H9 (cell line): ENCODE data around the gene HS6ST3. TPM values are rescaled to one million over a fixed set of nuclear protein-coding genes. Genes with fewer than 3 reads are reported as not detected.
A peak's percentile ranks its signal among the peaks of the same experiment; 100 is the strongest.

Experiments
- DNase-seq: peaks from one replicate; pipeline ENCODE4 v3.0.0-alpha.2; 2017
- H2AFZ ChIP-seq: one replicate; pipeline ENCODE4 v1.6.1; 2013; ENCODE audit warnings: mild to moderate bottlenecking, low read length, control low read depth, moderate library complexity
- H2AK5ac ChIP-seq: 2 replicates; pipeline ENCODE4 v1.6.1; 2013; ENCODE audit warnings: low read length, control low read depth, mixed read lengths; ENCODE audit not compliant: insufficient read length
- H2BK120ac ChIP-seq: one replicate; pipeline ENCODE4 v1.6.1; 2013; ENCODE audit warnings: low read depth, mild to moderate bottlenecking, low read length, control low read depth, inconsistent platforms; ENCODE audit not compliant: poor library complexity, severe bottlenecking
- H2BK12ac ChIP-seq: 2 replicates; pipeline ENCODE4 v1.6.1; 2013; ENCODE audit warnings: low read length, control low read depth, mixed read lengths, low read depth; ENCODE audit not compliant: insufficient read length
- H2BK15ac ChIP-seq: 2 replicates; pipeline ENCODE4 v1.6.1; 2013; ENCODE audit warnings: low read depth, low read length, control low read depth
- H2BK20ac ChIP-seq: one replicate; pipeline ENCODE4 v1.6.1; 2013; ENCODE audit warnings: low read depth, mild to moderate bottlenecking, low read length, control low read depth, inconsistent platforms; ENCODE audit not compliant: poor library complexity, severe bottlenecking
- H2BK5ac ChIP-seq: 2 replicates; pipeline ENCODE4 v1.6.1; 2013; ENCODE audit warnings: low read length, control low read depth, mixed read lengths; ENCODE audit not compliant: insufficient read length
- H3K14ac ChIP-seq: 2 replicates; pipeline ENCODE4 v1.6.1; 2013; ENCODE audit warnings: low read length, control low read depth; ENCODE audit not compliant: insufficient read depth
- H3K18ac ChIP-seq: 2 replicates; pipeline ENCODE4 v1.6.1; 2013; ENCODE audit warnings: low read depth, mild to moderate bottlenecking, mixed read lengths, low read length, control low read depth; ENCODE audit not compliant: insufficient read length
- H3K23ac ChIP-seq: 2 replicates; pipeline ENCODE4 v1.6.1; 2013; ENCODE audit warnings: low read length, control low read depth, mixed read lengths, low read depth; ENCODE audit not compliant: insufficient read length
- H3K23me2 ChIP-seq: 2 replicates; pipeline ENCODE4 v1.6.1; 2013; ENCODE audit warnings: low read depth, mild to moderate bottlenecking, mixed read lengths, low read length, control low read depth; ENCODE audit not compliant: insufficient read length, poor library complexity, severe bottlenecking
- H3K27ac ChIP-seq: 2 replicates; pipeline ENCODE4 v1.5.1; 2013; ENCODE audit warnings: low read length, control low read depth, mixed read lengths, low read depth; ENCODE audit not compliant: insufficient read length
- H3K27me3 ChIP-seq: 2 replicates; pipeline ENCODE4 v1.6.1; 2013; ENCODE audit warnings: low read length, control low read depth, inconsistent platforms; ENCODE audit not compliant: insufficient read depth
- H3K4ac ChIP-seq: 2 replicates; pipeline ENCODE4 v1.6.1; 2013; ENCODE audit warnings: low read depth, mild to moderate bottlenecking, control low read depth, inconsistent platforms, low read length, moderate library complexity
- H3K4me1 ChIP-seq: 2 replicates; pipeline ENCODE4 v1.6.1; 2013; ENCODE audit warnings: low read length, control low read depth, inconsistent platforms; ENCODE audit not compliant: insufficient read depth
- H3K4me2 ChIP-seq: 2 replicates; pipeline ENCODE4 v1.6.1; 2013; ENCODE audit warnings: low read length, control low read depth, mixed read lengths; ENCODE audit not compliant: insufficient read length, insufficient read depth
- H3K56ac ChIP-seq: 2 replicates; pipeline ENCODE4 v1.6.1; 2013; ENCODE audit warnings: low read depth, mild to moderate bottlenecking, mixed read lengths, low read length, control low read depth; ENCODE audit not compliant: insufficient read length
- H3K79me1 ChIP-seq: 2 replicates; pipeline ENCODE4 v1.6.1; 2013; ENCODE audit warnings: low read depth, mild to moderate bottlenecking, moderate library complexity, low read length, control low read depth, inconsistent platforms; ENCODE audit not compliant: insufficient read depth, poor library complexity, severe bottlenecking
- H3K79me2 ChIP-seq: 2 replicates; pipeline ENCODE4 v1.6.1; 2013; ENCODE audit warnings: low read length, control low read depth, inconsistent platforms; ENCODE audit not compliant: insufficient read depth
- H3K9ac ChIP-seq: 2 replicates; pipeline ENCODE4 v1.6.1; 2013; ENCODE audit warnings: low read length, control low read depth, mixed read lengths; ENCODE audit not compliant: insufficient read length; ENCODE audit errors: extremely low read depth
- H3K9me3 ChIP-seq: one replicate; pipeline ENCODE4 v1.6.1; 2013; ENCODE audit warnings: low read depth, low read length, inconsistent platforms; ENCODE audit not compliant: control insufficient read depth
- H3T11ph ChIP-seq: one replicate; pipeline ENCODE4 v1.6.1; 2013; ENCODE audit warnings: mild to moderate bottlenecking, low read length, control low read depth, inconsistent platforms
- H4K20me1 ChIP-seq: one replicate; pipeline ENCODE4 v1.6.1; 2013; ENCODE audit not compliant: control insufficient read depth, insufficient read length, insufficient read depth
- H4K5ac ChIP-seq: 2 replicates; pipeline ENCODE4 v1.6.1; 2013; ENCODE audit warnings: low read depth, mild to moderate bottlenecking, mixed read lengths, low read length, control low read depth; ENCODE audit not compliant: insufficient read length
- H4K8ac ChIP-seq: replicated peaks from 2 replicates; pipeline ENCODE4 v1.6.1; 2013; ENCODE audit warnings: low read length, control low read depth, mixed read lengths, low read depth; ENCODE audit not compliant: insufficient read length
- H4K91ac ChIP-seq: 2 replicates; pipeline ENCODE4 v1.6.1; 2013; ENCODE audit warnings: low read depth, mild to moderate bottlenecking, moderate library complexity, mixed read lengths, low read length, control low read depth; ENCODE audit not compliant: insufficient read length
- H3K27ac Mint-ChIP-seq, 3 experiments: 2 replicates in 2 of 3; 3 replicates in 1 of 3; pipeline ENCODE4 v1.8.0; 2020 to 2021; ENCODE audit warnings: mixed read lengths in 3 of 3, mild to moderate bottlenecking in 1 of 3, moderate library complexity in 1 of 3
- H3K27me3 Mint-ChIP-seq: 2 replicates; pipeline ENCODE4 v1.8.0; 2021; ENCODE audit warnings: low read depth, mild to moderate bottlenecking, moderate library complexity, mixed read lengths
- H3K36me3 Mint-ChIP-seq, 3 experiments: 2 replicates in 2 of 3; 3 replicates in 1 of 3; pipeline ENCODE4 v1.8.0; 2020 to 2021; ENCODE audit warnings: low read depth in 3 of 3, mixed read lengths in 3 of 3; ENCODE audit not compliant: insufficient read depth in 1 of 3
- H3K4me1 Mint-ChIP-seq, 2 experiments: 2 replicates each; pipeline ENCODE4 v1.8.0; 2020; ENCODE audit warnings: mixed read lengths in 2 of 2
- H3K4me3 Mint-ChIP-seq, 2 experiments: 2 replicates in 1 of 2; 3 replicates in 1 of 2; pipeline ENCODE4 v1.8.0; 2020 to 2021; ENCODE audit warnings: mild to moderate bottlenecking in 2 of 2, mixed read lengths in 2 of 2, moderate library complexity in 1 of 2
- H3K9me3 Mint-ChIP-seq, 2 experiments: 2 replicates in 1 of 2; 3 replicates in 1 of 2; pipeline ENCODE4 v1.8.0; 2020; ENCODE audit warnings: mild to moderate bottlenecking in 2 of 2, mixed read lengths in 2 of 2, moderate library complexity in 1 of 2
- CTCF ChIP-seq: fragments of 200-600 bp; sonication (generic); conservative IDR thresholded peaks from 3 replicates; pipeline ENCODE4 v1.8.0; 2021; ENCODE audit warnings: antibody characterized with exemption, mild to moderate bottlenecking
- WGBS: extraction: QIAGEN DNeasy Blood & Tissue Kit; methylation state at CpG from one replicate; pipeline ENCODE4 v1.1.7; 2013; ENCODE audit warnings: missing lambda C conversion rate, low lambda C conversion rate, mixed read lengths; ENCODE audit not compliant: insufficient read length; ENCODE audit errors: extremely low coverage; 5-methylcytosine and 5-hydroxymethylcytosine counted together
- total RNA-seq: library from RNA; stranded (reverse); gene quantifications from 2 replicates; pipeline ENCODE4 v1.2.1, GENCODE V29; 2021

Gene HS6ST3
- total RNA-seq, 1 experiment from 2014 or later = 0.44 TPM

- Histone ChIP-seq H3K23ac (no peak overlapping the region), H2BK20ac (no peak overlapping the region), H2BK15ac (no peak overlapping the region), H4K8ac (no peak overlapping the region), H3K56ac (no peak overlapping the region), H3K4me2 (no peak overlapping the region), H4K91ac (no peak overlapping the region), H2BK5ac (no peak overlapping the region), H3T11ph (no peak overlapping the region), H3K18ac (no peak overlapping the region), H3K27me3 (no peaks in the 10 kb centered on the region), H3K14ac (no peak overlapping the region), H3K79me2 (no peaks in the 10 kb centered on the region), H3K4me1 (no peaks in the 10 kb centered on the region), H2BK12ac (no peak overlapping the region), H4K5ac (no peak overlapping the region), H3K23me2 (no peaks in the 10 kb centered on the region), H2AFZ (no peak overlapping the region), H3K27ac (no peak overlapping the region), H3K9ac (no peak overlapping the region), H4K20me1 (no peaks in the 10 kb centered on the region), H3K9me3 (no peaks in the 10 kb centered on the region), H2BK120ac (no peak overlapping the region), H3K79me1 (no peaks in the 10 kb centered on the region), H3K4ac (no peak overlapping the region), H2AK5ac (no peak overlapping the region)
- no CpG with 5 or more reads among the region's 4 CpGs for WGBS
- Mint-ChIP-seq H3K9me3 (no peaks in the 10 kb centered on the region; a peak in 1 of 5 replicates), H3K36me3 (peaks cover 0 to 7% (median 4%) of the 10 kb centered on the region in 3 experiments; a peak in 4 of 7 replicates), H3K4me1 (no peaks in the 10 kb centered on the region; a peak in 1 of 4 replicates), H3K27ac (peak overlapping the region in 1 of 3 experiments; percentile 55; a peak in 1 of 7 replicates), H3K4me3 (no peak overlapping the region), H3K27me3 (no peaks in the 10 kb centered on the region; the same call in 1 of the 2 replicates)
- TF ChIP-seq CTCF = no peak
- DNase-seq = no peak
These were observed 248.1 kb downstream of the HS6ST3 start for GRCh38 chr13:96338030-96338429.
